Esophagus squamous epithelium (tissue), 4 donors: Measurements from ENCODE around the gene PARL.

Source experiments
- CTCF ChIP-seq, 6 experiments: fragments of 450-650 bp in 4 of 6; fragments of 200-600 bp in 2 of 6; sonication (generic) in 2 of 6; IDR thresholded peaks; one replicate each; pipeline ENCODE4 v1.5.1; 2016 to 2019; ENCODE audit warnings: antibody characterized with exemption in 6 of 6, mild to moderate bottlenecking in 4 of 6, moderate library complexity in 4 of 6
- POLR2A ChIP-seq, 4 donors: fragments of 450-650 bp; IDR thresholded peaks; one replicate each; pipeline ENCODE4 v1.6.1; 2017; ENCODE audit warnings: antibody characterized with exemption in 4 of 4, mild to moderate bottlenecking in 4 of 4, moderate library complexity in 3 of 4

- TF ChIP-seq CTCF (IDR thresholded peaks at IDR 0.05) (no peak), POLR2A (IDR thresholded peaks at IDR 0.05) (no peak)
These were observed 8.0 kb upstream of the PARL start for GRCh38 chr3:183892610-183893214.
